GM21723 (cell line): ENCODE data around the gene GCDH.

ENCODE experiments used
- ATAC-seq: cut with Tn5 transposase; IDR thresholded peaks from one replicate; pipeline ENCODE4 v1.9.1; 2021; ENCODE audit warnings: mild to moderate bottlenecking, moderate library complexity; ENCODE audit not compliant: unreplicated experiment

Gene GCDH

GRCh38 chr19:12938779-12939601 is 48.0 kb downstream of the GCDH start:
- no peak for ATAC-seq

GRCh38 chr19:12939975-12940423 is 49.0 kb downstream of the GCDH start:
- no peak for ATAC-seq

GRCh38 chr19:12940897-12941296 is 49.9 kb downstream of the GCDH start:
- no peak for ATAC-seq

- no peak for ATAC-seq
These were observed 52.6 kb downstream of the GCDH start for GRCh38 chr19:12943437-12944044.

- no peak for ATAC-seq
These were observed 53.2 kb downstream of the GCDH start for GRCh38 chr19:12944104-12944674.

- ATAC-seq = peak; percentile 61
These were observed 54.6 kb downstream of the GCDH start, which contains the start of gene RAD23A for GRCh38 chr19:12945479-12946091. Gene RAD23A (plus strand): TSS chr19:12945862. CDS start chr19:12945949, 87 bp downstream.

- ATAC-seq = peak; percentile 48
These were observed 55.2 kb downstream of the GCDH start for GRCh38 chr19:12946092-12946721.

GRCh38 chr19:12946731-12947496 is 56.0 kb downstream of the GCDH start:
- ATAC-seq = no peak

- no peak for ATAC-seq
These were observed 57.0 kb downstream of the GCDH start for GRCh38 chr19:12947702-12948611.

- no peak for ATAC-seq
These were observed 57.8 kb downstream of the GCDH start for GRCh38 chr19:12948612-12949362.
